Osteocyte (in vitro differentiated cells): ENCODE results near the gene OR8D1. TPM values are rescaled to one million over a fixed set of nuclear protein-coding genes. Genes with fewer than 3 reads are reported as not detected.

Source experiments
- DNase-seq: peaks from one replicate; pipeline ENCODE4 v3.0.0; 2021; ENCODE audit warnings: mixed read lengths; ENCODE audit not compliant: unreplicated experiment; ENCODE audit errors: extremely low spot score
- H3K27ac Mint-ChIP-seq: one replicate; pipeline ENCODE4 v1.8.0; 2021; ENCODE audit warnings: mild to moderate bottlenecking, mixed read lengths; ENCODE audit not compliant: unreplicated experiment
- H3K27me3 Mint-ChIP-seq: one replicate; pipeline ENCODE4 v1.8.0; 2021; ENCODE audit warnings: mixed read lengths; ENCODE audit not compliant: unreplicated experiment
- H3K36me3 Mint-ChIP-seq: one replicate; pipeline ENCODE4 v1.8.0; 2021; ENCODE audit warnings: mixed read lengths; ENCODE audit not compliant: unreplicated experiment
- H3K4me1 Mint-ChIP-seq: one replicate; pipeline ENCODE4 v1.8.0; 2021; ENCODE audit warnings: mixed read lengths; ENCODE audit not compliant: unreplicated experiment
- H3K4me3 Mint-ChIP-seq: one replicate; pipeline ENCODE4 v1.8.0; 2021; ENCODE audit warnings: mild to moderate bottlenecking, moderate library complexity, mixed read lengths; ENCODE audit not compliant: unreplicated experiment
- H3K9me3 Mint-ChIP-seq: one replicate; pipeline ENCODE4 v1.8.0; 2021; ENCODE audit warnings: mixed read lengths; ENCODE audit not compliant: unreplicated experiment
- CTCF ChIP-seq: fragments of 200-600 bp; sonication (generic); IDR thresholded peaks from 2 replicates; pipeline ENCODE4 v1.5.0; 2021; ENCODE audit warnings: antibody characterized with exemption, mild to moderate bottlenecking, moderate library complexity
- total RNA-seq: library from RNA; stranded (reverse); gene quantifications from 2 replicates; pipeline ENCODE4 v1.2.1, GENCODE V29; 2021

Gene OR8D1
- total RNA-seq, 1 donor from 2014 or later: not detected

- Mint-ChIP-seq H3K9me3 (no peaks in the 10 kb centered on the region), H3K4me1 (no peaks in the 10 kb centered on the region), H3K27me3 (no peaks in the 10 kb centered on the region), H3K4me3 (no peak overlapping the region), H3K36me3 (no peaks in the 10 kb centered on the region), H3K27ac (no peak overlapping the region)
- no peak for TF ChIP-seq CTCF
- DNase-seq: no peak
Measured at GRCh38 chr11:124296016-124296415, 17.7 kb downstream of the OR8D1 start.

DNA sequence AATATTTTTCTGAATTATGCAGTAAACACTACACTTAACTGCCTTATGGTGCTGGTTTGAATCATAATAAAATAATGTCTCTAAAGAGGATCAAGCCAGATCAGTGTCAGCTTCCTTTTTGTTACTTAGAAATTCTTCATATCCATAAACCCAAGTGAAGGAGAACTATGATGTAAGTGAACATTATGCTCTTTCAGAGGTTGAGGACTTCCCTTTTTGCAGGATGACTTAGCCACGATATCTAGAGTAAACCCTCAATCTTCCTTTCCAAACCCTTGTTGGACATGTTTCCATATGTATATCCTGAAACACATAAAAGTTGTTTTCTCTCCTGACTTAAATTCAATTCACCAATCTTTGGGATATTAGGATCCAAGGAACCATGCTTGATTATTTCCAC, 19.1 kb downstream of the OR8D1 start:
- no peak overlapping the region for H3K27ac Mint-ChIP-seq
- H3K27me3 Mint-ChIP-seq: no peaks in the 10 kb centered on the region

GRCh38 chr11:124285610-124286344, 28.0 kb downstream of the OR8D1 start:
- Mint-ChIP-seq H3K4me3 (no peak overlapping the region), H3K9me3 (peaks cover 6% of the 10 kb centered on the region), H3K27me3 (no peaks in the 10 kb centered on the region), H3K36me3 (no peaks in the 10 kb centered on the region), H3K4me1 (no peaks in the 10 kb centered on the region), H3K27ac (no peak overlapping the region)
- TF ChIP-seq CTCF: no peak
- no peak for DNase-seq

More for the DNA sequence above, 19.1 kb downstream of the OR8D1 start:
- no peak for DNase-seq
- TF ChIP-seq CTCF: no peak
- no peak overlapping the region for H3K4me3 Mint-ChIP-seq
- no peaks in the 10 kb centered on the region for H3K9me3 Mint-ChIP-seq
- H3K36me3 Mint-ChIP-seq: no peaks in the 10 kb centered on the region
- H3K4me1 Mint-ChIP-seq: no peaks in the 10 kb centered on the region

GRCh38 chr11:124278261-124278660, 35.5 kb downstream of the OR8D1 start:
- no peak overlapping the region for H3K4me3 Mint-ChIP-seq
- no peaks in the 10 kb centered on the region for H3K4me1 Mint-ChIP-seq
- no peaks in the 10 kb centered on the region for H3K27me3 Mint-ChIP-seq
- no peaks in the 10 kb centered on the region for H3K36me3 Mint-ChIP-seq
- H3K27ac Mint-ChIP-seq: no peak overlapping the region
- TF ChIP-seq CTCF: no peak
- H3K9me3 Mint-ChIP-seq: peaks cover 15% of the 10 kb centered on the region
- no peak for DNase-seq

- Mint-ChIP-seq H3K4me1 (no peaks in the 10 kb centered on the region), H3K4me3 (no peak overlapping the region), H3K36me3 (no peaks in the 10 kb centered on the region), H3K27me3 (no peaks in the 10 kb centered on the region), H3K27ac (no peak overlapping the region), H3K9me3 (peaks cover 15% of the 10 kb centered on the region)
- no peak for DNase-seq
- no peak for TF ChIP-seq CTCF
Measured at GRCh38 chr11:124277804-124278203, 35.9 kb downstream of the OR8D1 start.
